Measurements from ENCODE around the gene C1QL1.

C1QL1 gene

DNA sequence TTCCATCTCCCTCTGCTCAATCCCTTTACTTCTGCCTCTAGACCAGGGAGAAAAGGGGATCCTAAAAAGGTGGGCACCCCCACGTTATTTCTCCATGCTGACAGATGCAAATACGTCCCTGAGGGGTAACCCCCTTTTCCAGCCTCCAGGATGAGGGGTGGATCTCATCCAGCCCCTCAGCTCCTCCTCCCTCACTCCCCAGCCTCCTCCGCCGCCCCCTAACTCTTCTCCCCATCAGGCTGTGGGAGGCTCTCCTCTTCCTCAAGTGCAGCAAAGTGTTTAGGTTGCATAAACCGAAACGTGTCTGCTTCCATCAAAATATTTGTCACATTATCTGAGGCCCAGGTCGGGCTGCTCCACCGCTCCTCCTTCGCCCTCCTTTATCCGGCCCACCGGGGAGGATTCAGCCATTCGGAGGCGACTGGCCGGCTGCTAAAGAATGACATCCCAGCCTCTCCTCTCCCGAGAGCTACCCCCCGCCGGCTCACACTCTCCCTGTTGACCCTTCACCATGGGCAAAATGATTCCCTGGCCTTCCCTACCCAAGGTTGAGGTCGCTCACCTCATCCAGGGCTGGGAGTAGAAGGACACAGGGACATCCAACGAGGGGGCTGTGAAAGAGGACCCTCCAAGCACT lies 1.2 kb upstream of the C1QL1 start:
- no peak overlapping the region for H3K27ac ChIP-seq
- no peak for TF ChIP-seq ZFX (IDR thresholded peaks at IDR 0.05)
- TF ChIP-seq, protein P1, sequence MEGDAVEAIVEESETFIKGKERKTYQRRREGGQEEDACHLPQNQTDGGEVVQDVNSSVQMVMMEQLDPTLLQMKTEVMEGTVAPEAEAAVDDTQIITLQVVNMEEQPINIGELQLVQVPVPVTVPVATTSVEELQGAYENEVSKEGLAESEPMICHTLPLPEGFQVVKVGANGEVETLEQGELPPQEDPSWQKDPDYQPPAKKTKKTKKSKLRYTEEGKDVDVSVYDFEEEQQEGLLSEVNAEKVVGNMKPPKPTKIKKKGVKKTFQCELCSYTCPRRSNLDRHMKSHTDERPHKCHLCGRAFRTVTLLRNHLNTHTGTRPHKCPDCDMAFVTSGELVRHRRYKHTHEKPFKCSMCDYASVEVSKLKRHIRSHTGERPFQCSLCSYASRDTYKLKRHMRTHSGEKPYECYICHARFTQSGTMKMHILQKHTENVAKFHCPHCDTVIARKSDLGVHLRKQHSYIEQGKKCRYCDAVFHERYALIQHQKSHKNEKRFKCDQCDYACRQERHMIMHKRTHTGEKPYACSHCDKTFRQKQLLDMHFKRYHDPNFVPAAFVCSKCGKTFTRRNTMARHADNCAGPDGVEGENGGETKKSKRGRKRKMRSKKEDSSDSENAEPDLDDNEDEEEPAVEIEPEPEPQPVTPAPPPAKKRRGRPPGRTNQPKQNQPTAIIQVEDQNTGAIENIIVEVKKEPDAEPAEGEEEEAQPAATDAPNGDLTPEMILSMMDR (conservative IDR thresholded peaks at IDR 0.05) = no peak

DNA sequence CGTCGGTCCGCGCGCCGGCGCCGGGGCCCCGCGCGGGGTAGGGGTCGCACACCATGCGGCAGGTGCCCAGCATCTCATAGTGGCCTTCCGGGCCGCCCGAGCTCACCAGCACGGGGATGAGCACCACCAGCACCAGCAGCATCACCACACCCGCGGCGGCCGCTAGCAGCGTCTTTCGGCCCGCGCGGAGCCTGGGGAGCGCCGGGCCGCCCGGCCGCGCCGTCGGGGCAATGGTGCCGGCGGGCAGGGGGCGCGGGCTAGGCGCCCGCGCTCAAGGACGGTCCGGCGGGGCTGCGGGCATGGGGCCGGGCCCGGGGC lies 237 bp downstream of the C1QL1 start:
- H3K27ac ChIP-seq = no peak overlapping the region
- TF ChIP-seq, protein P1 (conservative IDR thresholded peaks at IDR 0.05) = no peak
- TF ChIP-seq ZFX (IDR thresholded peaks at IDR 0.05) = no peak

DNA sequence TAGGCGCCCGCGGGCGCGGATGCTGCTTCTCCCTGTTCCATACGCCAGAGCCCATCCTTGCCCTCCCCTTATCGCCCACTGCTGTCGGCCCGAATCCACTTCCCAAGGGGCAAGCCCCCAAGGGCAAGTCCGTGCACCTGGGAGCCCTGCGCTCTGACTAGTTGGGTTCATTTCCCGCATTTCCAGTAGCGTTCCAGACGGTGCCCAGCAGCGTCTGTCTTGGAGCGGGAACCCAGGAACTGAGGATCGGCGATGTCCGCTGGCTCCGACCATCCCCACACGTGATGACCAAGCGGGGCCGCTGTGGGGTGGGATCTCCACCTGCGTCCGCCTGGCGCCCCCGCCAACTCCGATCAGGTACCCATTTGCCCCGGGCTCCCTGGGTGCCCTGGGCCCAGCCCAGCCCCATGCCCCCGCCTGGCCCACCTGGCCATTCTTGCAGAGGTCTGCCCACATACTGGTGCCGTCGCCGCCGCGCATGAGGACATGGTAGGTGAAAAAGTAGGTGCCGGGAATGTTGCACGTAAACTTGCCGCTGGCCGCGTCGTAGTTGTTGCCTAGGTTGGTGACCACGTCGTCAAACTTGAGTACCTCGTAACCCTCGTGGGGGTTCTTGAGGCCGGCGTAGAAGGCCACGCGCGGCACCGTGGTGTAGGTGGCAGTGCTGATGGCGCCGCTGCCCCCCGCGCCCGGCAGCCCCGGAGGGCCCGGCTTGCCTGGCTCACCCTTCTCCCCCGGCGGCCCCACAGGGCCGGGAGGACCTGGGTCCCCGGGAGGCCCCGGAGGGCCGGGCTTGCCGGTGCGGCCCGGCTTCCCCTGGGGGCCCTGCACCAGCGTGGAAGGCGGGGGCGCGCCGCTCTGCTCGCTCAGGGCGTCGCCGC lies 837 bp downstream of the C1QL1 start:
- no peak for TF ChIP-seq ZFX (IDR thresholded peaks at IDR 0.05)
- TF ChIP-seq, protein P1 (conservative IDR thresholded peaks at IDR 0.05) = no peak
- H3K27ac ChIP-seq = no peak overlapping the region

DNA sequence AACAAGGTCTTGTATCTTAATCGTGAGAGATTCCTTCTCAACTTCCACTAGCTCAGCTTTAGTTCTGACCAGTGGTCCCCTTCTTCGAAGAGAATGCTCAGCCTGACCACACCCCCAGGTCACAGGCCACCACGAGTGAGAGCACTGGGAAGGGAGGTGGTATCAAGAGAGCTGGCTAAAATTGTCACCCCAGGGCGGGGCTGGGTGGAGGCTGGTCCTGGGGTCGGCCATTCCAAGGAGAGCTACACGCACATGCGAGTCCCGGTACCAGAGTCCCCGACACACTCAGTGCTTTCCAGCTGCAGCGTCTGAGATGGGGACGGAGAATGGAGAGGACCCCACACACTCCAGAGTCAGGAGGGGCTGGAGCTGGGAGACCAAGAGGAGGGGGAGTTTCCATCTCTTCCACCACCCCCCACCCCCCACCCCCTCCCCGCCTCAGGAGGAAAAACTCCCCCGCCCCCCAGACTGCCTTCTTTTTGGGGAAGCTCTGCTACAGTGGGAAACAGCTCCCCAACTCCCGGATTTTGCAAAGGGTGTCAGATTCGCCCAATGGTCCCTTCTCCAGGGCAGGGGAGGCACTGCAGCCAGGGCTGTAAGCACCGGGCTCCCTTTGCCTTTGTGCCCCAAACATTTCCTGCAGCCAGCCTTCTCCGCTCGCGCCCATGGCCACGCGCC lies 1.6 kb downstream of the C1QL1 start:
- H3K27ac ChIP-seq = no peak overlapping the region
- TF ChIP-seq, protein P1 (conservative IDR thresholded peaks at IDR 0.05) = no peak
- TF ChIP-seq ZFX (IDR thresholded peaks at IDR 0.05) = no peak

DNA sequence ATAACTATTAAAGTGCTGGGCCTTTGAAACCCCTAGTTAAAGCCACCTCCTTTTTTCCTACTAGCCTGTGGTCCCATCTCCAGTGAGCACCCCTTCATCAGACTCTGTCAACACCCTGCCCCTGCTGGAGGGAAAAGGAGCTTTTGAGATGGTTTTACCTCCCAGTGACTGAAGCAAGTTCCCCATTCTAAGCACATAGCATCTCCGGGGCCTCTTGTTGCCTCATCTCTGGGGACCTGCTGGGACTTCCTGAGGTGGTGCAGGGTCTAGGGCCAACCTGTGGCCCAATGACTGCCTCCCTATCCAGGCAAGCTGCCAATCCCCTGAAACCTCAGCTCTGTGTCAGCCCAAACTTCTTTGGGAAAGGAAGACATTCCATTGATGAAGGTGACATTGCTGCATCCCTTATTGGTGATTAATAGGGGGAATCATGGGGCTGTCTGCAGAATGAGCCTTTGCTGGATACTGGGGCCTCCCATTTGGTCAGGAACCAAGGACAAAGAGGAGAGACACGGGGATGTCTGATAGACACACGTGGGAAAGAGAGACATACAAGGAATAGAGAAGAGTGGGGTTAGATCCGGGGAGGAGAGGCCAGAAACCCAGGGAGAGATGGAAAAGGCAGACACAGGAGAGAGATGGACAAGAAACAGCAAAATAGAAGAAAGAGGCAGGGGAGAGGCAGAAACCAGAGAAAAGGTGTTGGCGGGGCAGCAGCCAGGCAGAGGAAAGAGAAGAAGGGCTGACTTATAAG lies 2.4 kb downstream of the C1QL1 start:
- H3K27ac ChIP-seq = no peak overlapping the region
- no peak for TF ChIP-seq ZFX (IDR thresholded peaks at IDR 0.05)
- TF ChIP-seq, protein P1 (conservative IDR thresholded peaks at IDR 0.05) = no peak

DNA sequence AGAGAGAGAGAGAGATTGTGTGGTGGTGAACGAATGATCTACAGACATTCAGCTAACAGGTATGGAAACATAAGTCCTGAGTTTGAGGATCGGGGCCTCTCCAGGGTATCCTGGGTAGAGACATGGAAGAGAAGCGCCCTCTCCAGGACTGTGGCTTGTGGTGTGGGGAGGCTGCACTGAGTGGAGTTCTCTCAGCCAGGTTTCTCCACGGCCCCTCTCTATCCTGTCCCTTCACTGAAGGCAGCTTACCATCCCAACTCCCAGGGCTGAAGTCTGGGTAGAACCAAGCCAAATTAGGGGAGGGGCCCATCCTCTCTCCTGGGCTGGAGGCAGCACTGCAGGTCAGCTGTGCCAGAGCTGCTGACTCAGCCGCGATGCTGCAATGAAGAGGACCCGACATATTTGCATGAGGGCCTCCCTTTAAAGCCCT lies 6.2 kb downstream of the C1QL1 start:
- H3K27ac ChIP-seq = no peak overlapping the region
- TF ChIP-seq ZFX (IDR thresholded peaks at IDR 0.05) = no peak
- TF ChIP-seq, protein P1 (conservative IDR thresholded peaks at IDR 0.05) = no peak

Data from C4-2B (cell line).